Esophagus squamous epithelium (tissue), 5 donors: ENCODE data around the gene TRAT1. TPM values are rescaled to one million over a fixed set of nuclear protein-coding genes. Genes with fewer than 3 reads are reported as not detected.

Experiments used
- DNase-seq: peaks from one replicate; lab custom pipeline; 2025; lab: John Stamatoyannopoulos, UW
- H3K27ac ChIP-seq, 4 donors: fragments of 200-600 bp; sonication (generic); one replicate each; pipeline ENCODE4 v1.5.1; 2016 to 2019; ENCODE audit warnings: mild to moderate bottlenecking in 1 of 4
- H3K27me3 ChIP-seq, 4 donors: fragments of 200-600 bp; sonication (generic); 1 replicate in 3 of 4; 2 replicates in 1 of 4; pipeline versions ENCODE4 v1.5.1 to v1.6.0; 2017 to 2021; ENCODE audit warnings: antibody characterized with exemption in 1 of 4
- H3K36me3 ChIP-seq, 3 donors: fragments of 200-600 bp; sonication (generic); one replicate each; pipeline ENCODE4 v1.5.1; 2016 to 2019
- H3K4me1 ChIP-seq, 3 donors: fragments of 200-600 bp; sonication (generic); one replicate each; pipeline ENCODE4 v1.5.1; 2017 to 2019
- H3K4me3 ChIP-seq, 4 donors: fragments of 200-600 bp; sonication (generic); 1 replicate in 3 of 4; 2 replicates in 1 of 4; pipeline ENCODE4 v1.5.1; 2016 to 2019; ENCODE audit warnings: mild to moderate bottlenecking in 2 of 4, moderate library complexity in 1 of 4
- H3K9me3 ChIP-seq, 3 donors: fragments of 200-600 bp; sonication (generic); one replicate each; pipeline ENCODE4 v1.5.1; 2016 to 2019
- CTCF ChIP-seq, 6 experiments: fragments of 450-650 bp in 4 of 6; fragments of 200-600 bp in 2 of 6; sonication (generic) in 2 of 6; IDR thresholded peaks; one replicate each; pipeline ENCODE4 v1.5.1; 2016 to 2019; ENCODE audit warnings: antibody characterized with exemption in 6 of 6, mild to moderate bottlenecking in 4 of 6, moderate library complexity in 4 of 6
- POLR2A ChIP-seq, 4 donors: fragments of 450-650 bp; IDR thresholded peaks; one replicate each; pipeline ENCODE4 v1.6.1; 2017; ENCODE audit warnings: antibody characterized with exemption in 4 of 4, mild to moderate bottlenecking in 4 of 4, moderate library complexity in 3 of 4
- WGBS, 2 donors: methylation state at CpG; one replicate each; pipeline ENCODE4 v1.1.5; 2018; 5-methylcytosine and 5-hydroxymethylcytosine counted together
- intact Hi-C: fragments of 100-400 bp; cut with DNase I; formaldehyde crosslinking; loops from one replicate; pipeline ENCODE4 v1.15.0; 2022
- total RNA-seq, 4 donors: library from RNA; depleted of rRNA; stranded (reverse); fragments of >200 nt; gene quantifications; one replicate each; pipeline ENCODE4 v1.1.0, GENCODE V29; 2016
- donor health status: DM: yes; HTN: yes; CAD: no.

Gene TRAT1
- total RNA-seq, 4 donors from 2014 or later: 0.53 to 2.3 (median 0.83) TPM

DNA sequence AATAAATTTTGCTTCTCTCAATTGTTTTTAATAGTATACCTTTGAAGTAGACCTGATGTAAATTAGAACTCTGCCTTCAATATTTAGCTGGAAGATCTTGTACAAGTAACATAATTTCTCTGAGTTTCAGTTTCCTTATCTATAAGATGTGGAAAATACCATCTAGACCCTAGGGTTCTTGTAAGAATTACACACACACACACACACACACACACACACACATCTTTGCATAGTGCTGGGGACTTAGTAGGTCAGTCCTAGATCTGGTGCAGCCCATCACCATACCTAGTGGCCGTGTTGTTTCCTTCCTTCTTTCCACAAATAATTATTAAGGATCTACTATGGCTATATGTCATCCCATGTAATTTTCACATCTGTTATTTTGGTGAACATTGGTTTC lies 11.0 kb downstream of the TRAT1 start:
- 41 to 67% methylated on average over 1 of the region's 1 CpG for WGBS, 2 donors
- Histone ChIP-seq H3K4me1 (no peaks in the 10 kb centered on the region), H3K27me3 (no peaks in the 10 kb centered on the region), H3K9me3 (no peaks in the 10 kb centered on the region), H3K36me3 (no peaks in the 10 kb centered on the region), H3K27ac (no peak overlapping the region), H3K4me3 (no peak overlapping the region)
- TF ChIP-seq POLR2A (IDR thresholded peaks at IDR 0.05) (no peak), CTCF (IDR thresholded peaks at IDR 0.05) (no peak)
- DNase-seq: no peak
- intact Hi-C loops: no loop called here

GRCh38 chr3:108834551-108834950 lies 12.0 kb downstream of the TRAT1 start:
- H3K4me3 ChIP-seq: no peak overlapping the region
- intact Hi-C loops: no loop called here
- no peak for DNase-seq
- TF ChIP-seq CTCF (IDR thresholded peaks at IDR 0.05): no peak
- H3K27me3 ChIP-seq: no peaks in the 10 kb centered on the region
- WGBS, 2 donors: 52 to 65% methylated on average over 1 of the region's 1 CpG
- H3K36me3 ChIP-seq: no peaks in the 10 kb centered on the region
- no peaks in the 10 kb centered on the region for H3K4me1 ChIP-seq
- H3K27ac ChIP-seq: no peak overlapping the region
- H3K9me3 ChIP-seq: no peaks in the 10 kb centered on the region

- WGBS, 2 donors: 25 to 27% methylated on average over 2 of the region's 2 CpGs
- H3K27me3 ChIP-seq: no peaks in the 10 kb centered on the region
- no peak overlapping the region for H3K27ac ChIP-seq
- no peaks in the 10 kb centered on the region for H3K4me1 ChIP-seq
- H3K36me3 ChIP-seq: no peaks in the 10 kb centered on the region
- no peaks in the 10 kb centered on the region for H3K9me3 ChIP-seq
- DNase-seq: no peak
- intact Hi-C loops: no loop called here
- no peak for TF ChIP-seq CTCF (IDR thresholded peaks at IDR 0.05)
- no peak for TF ChIP-seq POLR2A (IDR thresholded peaks at IDR 0.05)
- H3K4me3 ChIP-seq: no peak overlapping the region
Observed at GRCh38 chr3:108835101-108835500, 12.5 kb downstream of the TRAT1 start.

GRCh38 chr3:108838436-108838835 lies 15.8 kb downstream of the TRAT1 start:
- no peak overlapping the region for H3K4me3 ChIP-seq
- WGBS, 2 donors: 45 to 54% methylated on average over 3 of the region's 3 CpGs
- H3K9me3 ChIP-seq: no peaks in the 10 kb centered on the region
- DNase-seq: no peak
- no peak for TF ChIP-seq POLR2A (IDR thresholded peaks at IDR 0.05)
- no peaks in the 10 kb centered on the region for H3K27me3 ChIP-seq
- no peaks in the 10 kb centered on the region for H3K4me1 ChIP-seq
- intact Hi-C loops: no loop called here
- H3K36me3 ChIP-seq: no peaks in the 10 kb centered on the region
- no peak overlapping the region for H3K27ac ChIP-seq

GRCh38 chr3:108845709-108846293 lies 23.2 kb downstream of the TRAT1 start:
- H3K27me3 ChIP-seq: no peaks in the 10 kb centered on the region
- intact Hi-C loops: no loop called here

More at GRCh38 chr3:108845709-108846293, 23.2 kb downstream of the TRAT1 start:
- Histone ChIP-seq H3K27ac (no peak overlapping the region), H3K36me3 (no peaks in the 10 kb centered on the region), H3K4me1 (no peaks in the 10 kb centered on the region), H3K9me3 (no peaks in the 10 kb centered on the region), H3K4me3 (no peak overlapping the region)
- TF ChIP-seq CTCF (IDR thresholded peaks at IDR 0.05): no peak
- no peak for TF ChIP-seq POLR2A (IDR thresholded peaks at IDR 0.05)
- DNase-seq: no peak
- WGBS, 2 donors: 60 to 72% methylated on average over 5 of the region's 5 CpGs
